OCI-LY3 (cell line): ENCODE measurements around the gene HERPUD1.
A peak's percentile ranks its signal among the peaks of the same experiment; 100 is the strongest.

Experiments used
- H2AFZ ChIP-seq: fragments of 200-600, 300-600 bp; shearing (Covaris generic); 2 replicates; pipeline ENCODE4 v1.6.0; 2014; ENCODE audit warnings: antibody characterized with exemption, low read depth, low read length
- H3K27ac ChIP-seq: fragments of 200-600, 300-600 bp; sonication (generic); 2 replicates; pipeline ENCODE4 v1.5.1; 2014; ENCODE audit warnings: mild to moderate bottlenecking, low read length, moderate library complexity, mixed read lengths
- H3K27me3 ChIP-seq: fragments of 200-600, 300-600 bp; sonication (generic); 2 replicates; pipeline ENCODE4 v1.6.1; 2014; ENCODE audit warnings: low read depth, low read length, mixed read lengths
- H3K36me3 ChIP-seq: fragments of 200-600, 300-600 bp; sonication (generic); replicated peaks from 2 replicates; pipeline ENCODE3; 2014; ENCODE audit warnings: low read depth, low read length, mixed read lengths
- H3K4me1 ChIP-seq: fragments of 300-600, 200-600 bp; sonication (generic); 2 replicates; pipeline ENCODE4 v1.6.1; 2014; ENCODE audit warnings: low read length, mixed read lengths
- H3K4me2 ChIP-seq: fragments of 200-600, 300-600 bp; sonication (generic); 2 replicates; pipeline ENCODE4 v1.6.1; 2014; ENCODE audit warnings: low read length, mixed read lengths
- H3K4me3 ChIP-seq: fragments of 300-600, 200-600 bp; sonication (generic); 2 replicates; pipeline ENCODE4 v1.5.1; 2014; ENCODE audit warnings: antibody characterized with exemption, mild to moderate bottlenecking, low read length, moderate library complexity
- H3K79me2 ChIP-seq: fragments of 300-600, 200-600 bp; shearing (Covaris generic); 2 replicates; pipeline ENCODE4 v1.6.1; 2014; ENCODE audit warnings: mild to moderate bottlenecking, low read length, mixed read lengths
- H3K9ac ChIP-seq: fragments of 300-600, 200-600 bp; shearing (Covaris generic); 2 replicates; pipeline ENCODE4 v1.6.0; 2014; ENCODE audit warnings: mild to moderate bottlenecking, low read length, moderate library complexity
- H3K9me3 ChIP-seq: fragments of 200-600, 300-600 bp; shearing (Covaris generic); 2 replicates; pipeline ENCODE4 v1.6.1; 2014; ENCODE audit warnings: low read length, mixed read lengths; ENCODE audit not compliant: insufficient read depth
- H4K20me1 ChIP-seq: fragments of 200-600, 300-600 bp; sonication (generic); 2 replicates; pipeline ENCODE4 v1.6.1; 2016; ENCODE audit warnings: low read length, mixed read lengths; ENCODE audit not compliant: insufficient read depth
- CTCF ChIP-seq: fragments of 200-600, 300-600 bp; sonication (generic); IDR thresholded peaks from 2 replicates; pipeline ENCODE4 v1.5.1; 2014; ENCODE audit warnings: antibody characterized with exemption, low read length, low read depth
- EZH2phosphoT487 ChIP-seq: fragments of 200-600 bp; shearing (Covaris generic); IDR thresholded peaks from 2 replicates; pipeline ENCODE4 v1.6.1; 2018; ENCODE audit warnings: antibody characterized with exemption, mixed run types, low read depth

Gene HERPUD1

GRCh38 chr16:56910654-56911539 lies 21.0 kb upstream of the HERPUD1 start:
- Histone ChIP-seq H3K27me3 (no peaks in the 10 kb centered on the region), H2AFZ (no peak overlapping the region), H4K20me1 (no peaks in the 10 kb centered on the region), H3K27ac (no peak overlapping the region), H3K4me3 (no peak overlapping the region), H3K9me3 (no peaks in the 10 kb centered on the region), H3K36me3 (no peaks in the 10 kb centered on the region), H3K9ac (no peak overlapping the region), H3K4me1 (peaks cover 45% of the 10 kb centered on the region), H3K79me2 (no peaks in the 10 kb centered on the region), H3K4me2 (peak overlapping the region; percentile 78)
- TF ChIP-seq CTCF, result no peak
- TF ChIP-seq EZH2phosphoT487, result no peak

GRCh38 chr16:56911771-56912571 lies 20.0 kb upstream of the HERPUD1 start:
- Histone ChIP-seq H3K9ac (peak overlapping the region; percentile 16; the same call in 1 of the 2 replicates), H2AFZ (no peak overlapping the region), H3K4me1 (peaks cover 56% of the 10 kb centered on the region)

GRCh38 chr16:56912746-56913708 lies 18.9 kb upstream of the HERPUD1 start:
- no peaks in the 10 kb centered on the region for H3K36me3 ChIP-seq
- no peaks in the 10 kb centered on the region for H3K27me3 ChIP-seq
- no peaks in the 10 kb centered on the region for H3K79me2 ChIP-seq
- no peak overlapping the region for H3K4me3 ChIP-seq
- no peak for TF ChIP-seq CTCF
- TF ChIP-seq EZH2phosphoT487, result no peak
- H4K20me1 ChIP-seq, result no peaks in the 10 kb centered on the region
- H3K4me2 ChIP-seq, result peak overlapping the region; percentile 78
- no peaks in the 10 kb centered on the region for H3K9me3 ChIP-seq
- peak overlapping the region; percentile 16; the same call in 1 of the 2 replicates for H3K9ac ChIP-seq
- peaks cover 65% of the 10 kb centered on the region for H3K4me1 ChIP-seq
- no peak overlapping the region for H3K27ac ChIP-seq
- H2AFZ ChIP-seq, result no peak overlapping the region

More at GRCh38 chr16:56911771-56912571, 20.0 kb upstream of the HERPUD1 start:
- Histone ChIP-seq H3K36me3 (no peaks in the 10 kb centered on the region), H3K9me3 (no peaks in the 10 kb centered on the region), H3K79me2 (no peaks in the 10 kb centered on the region), H3K4me2 (peak overlapping the region; percentile 78), H3K27me3 (no peaks in the 10 kb centered on the region), H3K4me3 (peak overlapping the region; percentile 45), H3K27ac (no peak overlapping the region), H4K20me1 (no peaks in the 10 kb centered on the region)
- TF ChIP-seq EZH2phosphoT487, result no peak
- TF ChIP-seq CTCF, result no peak
